ENCODE results near the gene CRYBB1. TPM values are rescaled to one million over a fixed set of nuclear protein-coding genes. Genes with fewer than 3 reads are reported as not detected.
A peak's percentile ranks its signal among the peaks of the same experiment; 100 is the strongest.

Gene CRYBB1
- total and polyA plus RNA-seq, 2 experiments from 2014 or later, result 1.6 to 3.7 TPM

- Histone ChIP-seq H4K20me1 (replicated peaks; ENCODE audit: insufficient read depth) (peaks cover 6% of the 10 kb centered on the region; the same call in 1 of the 2 replicates), H2AFZ (no peak overlapping the region), H3F3A (replicated peaks; ENCODE audit: low read depth) (peaks cover 22% of the 10 kb centered on the region), H3K27ac (ENCODE audit: low read depth) (peak overlapping the region; percentile 75; the same call in 1 of the 2 replicates), H3K79me2 (replicated peaks; ENCODE audit: insufficient read depth) (peaks cover 90% of the 10 kb centered on the region), H3K36me3 (ENCODE audit: insufficient read depth) (no peaks in the 10 kb centered on the region), H3K4me2 (peak overlapping the region; percentile 39; the same call in 1 of the 2 replicates), H3K4me1 (ENCODE audit: insufficient read depth) (peaks cover 69% of the 10 kb centered on the region), H3K4me3 (no peak overlapping the region), H3K27me3 (ENCODE audit: insufficient read depth) (no peaks in the 10 kb centered on the region), H3K9me2 (ENCODE audit: insufficient read depth) (no peaks in the 10 kb centered on the region)
- ATAC-seq, result no peak
- Mint-ChIP-seq H3K4me3 (no peak overlapping the region), H3K27ac (peak overlapping the region; percentile 79), H3K9me3 (peaks cover 2% of the 10 kb centered on the region; the same call in 1 of the 3 replicates), H3K4me1 (peaks cover 75% of the 10 kb centered on the region), H3K36me3 (ENCODE audit: low read depth) (peaks cover 13% of the 10 kb centered on the region), H3K27me3 (ENCODE audit: insufficient read depth, low read depth, poor library complexity) (peaks cover 8% of the 10 kb centered on the region)
- no peak for DNase-seq (ENCODE audit: low spot score)
- TF ChIP-seq ZNF114 (CRISPR knock-in tag; IDR thresholded peaks at IDR 0.05) (no peak), CREB1 (CRISPR knock-in tag; IDR thresholded peaks at IDR 0.05; ENCODE audit: low read depth) (no peak), ETS1 (IDR thresholded peaks at IDR 0.05) (no peak), POLR2AphosphoS5 (IDR thresholded peaks at IDR 0.05; ENCODE audit: low read depth) (no peak), REST (IDR thresholded peaks at IDR 0.05; ENCODE audit: unreplicated experiment) (no peak), NANOG (IDR thresholded peaks at IDR 0.05; ENCODE audit: borderline replicate concordance) (no peak), ZNF331 (CRISPR knock-in tag; IDR thresholded peaks at IDR 0.05; ENCODE audit: low read depth) (no peak), EZH2phosphoT487 (IDR thresholded peaks at IDR 0.05; ENCODE audit: unreplicated experiment) (no peak), STAT1 (IDR thresholded peaks at IDR 0.05; ENCODE audit: unreplicated experiment) (no peak), JUNB (IDR thresholded peaks at IDR 0.05; ENCODE audit: unreplicated experiment) (no peak)
- TF ChIP-seq, protein P1, sequence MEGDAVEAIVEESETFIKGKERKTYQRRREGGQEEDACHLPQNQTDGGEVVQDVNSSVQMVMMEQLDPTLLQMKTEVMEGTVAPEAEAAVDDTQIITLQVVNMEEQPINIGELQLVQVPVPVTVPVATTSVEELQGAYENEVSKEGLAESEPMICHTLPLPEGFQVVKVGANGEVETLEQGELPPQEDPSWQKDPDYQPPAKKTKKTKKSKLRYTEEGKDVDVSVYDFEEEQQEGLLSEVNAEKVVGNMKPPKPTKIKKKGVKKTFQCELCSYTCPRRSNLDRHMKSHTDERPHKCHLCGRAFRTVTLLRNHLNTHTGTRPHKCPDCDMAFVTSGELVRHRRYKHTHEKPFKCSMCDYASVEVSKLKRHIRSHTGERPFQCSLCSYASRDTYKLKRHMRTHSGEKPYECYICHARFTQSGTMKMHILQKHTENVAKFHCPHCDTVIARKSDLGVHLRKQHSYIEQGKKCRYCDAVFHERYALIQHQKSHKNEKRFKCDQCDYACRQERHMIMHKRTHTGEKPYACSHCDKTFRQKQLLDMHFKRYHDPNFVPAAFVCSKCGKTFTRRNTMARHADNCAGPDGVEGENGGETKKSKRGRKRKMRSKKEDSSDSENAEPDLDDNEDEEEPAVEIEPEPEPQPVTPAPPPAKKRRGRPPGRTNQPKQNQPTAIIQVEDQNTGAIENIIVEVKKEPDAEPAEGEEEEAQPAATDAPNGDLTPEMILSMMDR (conservative IDR thresholded peaks at IDR 0.05; ENCODE audit: low read depth in 2 of 2), result no peak
Observed at GRCh38 chr22:26564181-26564580, 53.6 kb downstream of the CRYBB1 start.
